Neural progenitor cell (in vitro differentiated cells): ENCODE results near the gene ZBTB20. TPM values are rescaled to one million over a fixed set of nuclear protein-coding genes. Genes with fewer than 3 reads are reported as not detected.

ENCODE experiments used
- DNase-seq: peaks from one replicate; pipeline ENCODE4 v3.0.0-alpha.2; 2016; ENCODE audit warnings: low spot score
- H2AFZ ChIP-seq: fragments of 200-600 bp; sonication (generic); replicated peaks from 2 replicates; pipeline ENCODE4 v1.6.1; 2016; ENCODE audit warnings: antibody characterized with exemption
- H3F3A ChIP-seq: fragments of 200-600 bp; sonication (generic); 2 replicates; pipeline ENCODE4 v1.6.1; 2016; ENCODE audit warnings: antibody characterized with exemption, low read depth
- H3K27ac ChIP-seq: fragments of 200-600 bp; sonication (generic); 2 replicates; pipeline ENCODE4 v1.5.1; 2016; ENCODE audit warnings: mild to moderate bottlenecking
- H3K27me3 ChIP-seq: fragments of 200-600 bp; sonication (generic); 2 replicates; pipeline ENCODE4 v1.6.1; 2016; ENCODE audit warnings: mild to moderate bottlenecking, moderate library complexity
- H3K36me3 ChIP-seq: fragments of 200-600 bp; sonication (generic); 2 replicates; pipeline ENCODE4 v1.5.1; 2016
- H3K4me1 ChIP-seq: fragments of 200-600 bp; sonication (generic); 2 replicates; pipeline ENCODE4 v1.6.1; 2016; ENCODE audit warnings: mixed run types
- H3K4me2 ChIP-seq: fragments of 200-600 bp; sonication (generic); 2 replicates; pipeline ENCODE4 v1.6.1; 2016
- H3K4me3 ChIP-seq: fragments of 200-600 bp; sonication (generic); 2 replicates; pipeline ENCODE4 v1.5.1; 2016
- H3K79me2 ChIP-seq: fragments of 200-600 bp; sonication (generic); 2 replicates; pipeline ENCODE4 v1.6.1; 2016; ENCODE audit warnings: low read depth
- H3K9ac ChIP-seq: fragments of 200-600 bp; sonication (generic); 2 replicates; pipeline ENCODE4 v1.6.1; 2016
- H3K9me3 ChIP-seq: fragments of 200-600 bp; sonication (generic); 2 replicates; pipeline ENCODE4 v1.5.1; 2016; ENCODE audit warnings: low read depth
- H4K20me1 ChIP-seq: fragments of 200-600 bp; sonication (generic); 2 replicates; pipeline ENCODE4 v1.6.1; 2016; ENCODE audit warnings: low read depth
- H3K27ac Mint-ChIP-seq: 3 replicates; pipeline ENCODE4 v1.8.0; 2021; ENCODE audit warnings: mixed read lengths
- H3K27me3 Mint-ChIP-seq: 2 replicates; pipeline ENCODE4 v1.8.0; 2022; ENCODE audit warnings: low read depth, mild to moderate bottlenecking, inconsistent platforms, moderate library complexity, mixed read lengths; ENCODE audit not compliant: insufficient read depth
- H3K36me3 Mint-ChIP-seq: 3 replicates; pipeline ENCODE4 v1.8.0; 2021; ENCODE audit warnings: mixed read lengths
- H3K4me1 Mint-ChIP-seq: 3 replicates; pipeline ENCODE4 v1.8.0; 2021; ENCODE audit warnings: mixed read lengths
- H3K4me3 Mint-ChIP-seq: 3 replicates; pipeline ENCODE4 v1.8.0; 2021; ENCODE audit warnings: mild to moderate bottlenecking, moderate library complexity, mixed read lengths
- H3K9me3 Mint-ChIP-seq: 3 replicates; pipeline ENCODE4 v1.8.0; 2020; ENCODE audit warnings: mixed read lengths
- CTCF ChIP-seq: fragments of 200-600 bp; sonication (generic); IDR thresholded peaks from 2 replicates; pipeline ENCODE4 v1.5.1; 2017; ENCODE audit warnings: antibody characterized with exemption, mild to moderate bottlenecking
- EZH2 ChIP-seq: fragments of 200-600 bp; sonication (generic); IDR thresholded peaks from 2 replicates; pipeline ENCODE4 v1.6.1; 2017; ENCODE audit warnings: antibody characterized with exemption, mild to moderate bottlenecking, moderate library complexity
- EZH2phosphoT487 ChIP-seq: fragments of 200-600 bp; sonication (generic); IDR thresholded peaks from 2 replicates; pipeline ENCODE4 v1.6.1; 2017; ENCODE audit warnings: antibody characterized with exemption
- total RNA-seq: library from RNA; depleted of rRNA; stranded (reverse); fragments of >200 nt; gene quantifications from 2 replicates; pipeline ENCODE4 v1.2.3, GENCODE V29; 2015; ENCODE audit warnings: low replicate concordance

The ZBTB20 gene
- total RNA-seq, 1 donor from 2014 or later, result 1.9 TPM

GRCh38 chr3:114451561-114452018 lies 695.5 kb downstream of the ZBTB20 start:
- no peaks in the 10 kb centered on the region for H3K9me3 Mint-ChIP-seq
- peaks cover 16% of the 10 kb centered on the region for H3K4me1 ChIP-seq
- no peak for TF ChIP-seq EZH2
- no peak for TF ChIP-seq CTCF
- TF ChIP-seq EZH2phosphoT487, result no peak
- no peak overlapping the region for H3K27ac ChIP-seq
- peaks cover 6% of the 10 kb centered on the region for H3K27me3 ChIP-seq
- no peaks in the 10 kb centered on the region for H3F3A ChIP-seq
- no peak for DNase-seq
- no peaks in the 10 kb centered on the region for H3K36me3 ChIP-seq
- no peak overlapping the region for H3K4me3 ChIP-seq
- peak overlapping the region; percentile 12 for H3K27ac Mint-ChIP-seq
- H3K27me3 Mint-ChIP-seq, result no peaks in the 10 kb centered on the region
- no peaks in the 10 kb centered on the region for H3K9me3 ChIP-seq
- no peaks in the 10 kb centered on the region for H4K20me1 ChIP-seq
- no peaks in the 10 kb centered on the region for H3K36me3 Mint-ChIP-seq
- peaks cover 31% of the 10 kb centered on the region for H3K4me1 Mint-ChIP-seq
- no peak overlapping the region for H3K9ac ChIP-seq
- no peak overlapping the region for H2AFZ ChIP-seq
- H3K4me2 ChIP-seq, result no peak overlapping the region
- no peaks in the 10 kb centered on the region for H3K79me2 ChIP-seq
- peak overlapping the region; percentile 58 for H3K4me3 Mint-ChIP-seq

GRCh38 chr3:114451051-114451451 lies 696.0 kb downstream of the ZBTB20 start:
- Histone ChIP-seq H3K9ac (no peak overlapping the region), H3K4me2 (no peak overlapping the region)
- TF ChIP-seq EZH2, result no peak
- TF ChIP-seq EZH2phosphoT487, result no peak
- no peak for TF ChIP-seq CTCF

GRCh38 chr3:114450008-114450596 lies 697.0 kb downstream of the ZBTB20 start:
- Histone ChIP-seq H2AFZ (no peak overlapping the region), H3K36me3 (no peaks in the 10 kb centered on the region), H3K9ac (no peak overlapping the region), H3K79me2 (no peaks in the 10 kb centered on the region), H3F3A (no peaks in the 10 kb centered on the region), H3K27ac (no peak overlapping the region), H3K4me3 (no peak overlapping the region), H3K9me3 (no peaks in the 10 kb centered on the region), H3K4me2 (no peak overlapping the region), H4K20me1 (no peaks in the 10 kb centered on the region), H3K27me3 (peaks cover 6% of the 10 kb centered on the region), H3K4me1 (peaks cover 16% of the 10 kb centered on the region)
- H3K4me3 Mint-ChIP-seq, result no peak overlapping the region
- no peaks in the 10 kb centered on the region for H3K27me3 Mint-ChIP-seq
- H3K4me1 Mint-ChIP-seq, result peaks cover 35% of the 10 kb centered on the region
- no peak for DNase-seq
- TF ChIP-seq EZH2phosphoT487 (no peak), CTCF (no peak)
- H3K27ac Mint-ChIP-seq, result no peak overlapping the region
- no peaks in the 10 kb centered on the region for H3K9me3 Mint-ChIP-seq
- H3K36me3 Mint-ChIP-seq, result no peaks in the 10 kb centered on the region

More at GRCh38 chr3:114451051-114451451, 696.0 kb downstream of the ZBTB20 start:
- no peaks in the 10 kb centered on the region for H3K9me3 Mint-ChIP-seq
- Histone ChIP-seq H3K79me2 (no peaks in the 10 kb centered on the region), H3K4me3 (no peak overlapping the region), H3F3A (no peaks in the 10 kb centered on the region), H3K4me1 (peaks cover 16% of the 10 kb centered on the region), H3K9me3 (no peaks in the 10 kb centered on the region), H3K27ac (no peak overlapping the region), H2AFZ (no peak overlapping the region), H4K20me1 (no peaks in the 10 kb centered on the region), H3K36me3 (no peaks in the 10 kb centered on the region), H3K27me3 (peaks cover 6% of the 10 kb centered on the region)
- peak overlapping the region; percentile 2 for H3K4me3 Mint-ChIP-seq
- no peaks in the 10 kb centered on the region for H3K36me3 Mint-ChIP-seq
- DNase-seq, result no peak
- H3K27me3 Mint-ChIP-seq, result no peaks in the 10 kb centered on the region
- H3K27ac Mint-ChIP-seq, result no peak overlapping the region
- peaks cover 31% of the 10 kb centered on the region for H3K4me1 Mint-ChIP-seq
